ENCODE measurements around the gene PARL.

Gene PARL

DNA sequence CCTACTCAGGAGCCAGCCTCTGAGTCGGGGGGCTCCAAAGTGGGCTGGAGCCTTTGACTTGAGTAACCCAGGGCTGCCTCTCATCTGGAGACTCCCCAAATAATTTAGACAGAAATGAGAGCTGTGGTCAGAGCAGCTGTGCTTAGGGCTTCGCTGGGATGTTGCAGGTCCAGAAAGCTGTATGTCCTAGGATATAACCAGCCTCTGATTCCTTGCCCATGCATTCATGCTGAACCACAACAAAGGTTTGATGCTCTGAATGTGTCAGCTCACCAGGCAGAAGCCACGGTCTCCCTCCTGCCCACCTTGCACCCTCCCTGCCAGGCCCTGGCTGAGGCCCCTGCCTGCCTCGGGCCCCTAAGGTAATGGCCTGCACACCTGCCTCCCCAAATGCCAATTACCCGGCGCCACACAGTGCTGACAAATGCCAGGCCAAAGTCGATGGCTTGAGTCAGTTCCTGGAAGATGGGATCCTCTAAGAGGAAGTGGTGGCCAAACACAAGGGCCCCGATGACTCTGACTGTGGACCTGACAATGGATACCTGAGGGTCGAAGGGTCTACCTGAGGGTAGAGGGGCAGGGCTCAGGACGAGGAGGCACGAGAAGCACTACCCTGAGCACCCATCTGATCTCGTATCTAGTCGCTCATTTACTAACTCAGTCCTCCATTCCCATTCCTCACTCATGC is 21.7 kb upstream of the PARL start:
- TF ChIP-seq SIN3A (IDR thresholded peaks at IDR 0.05; ENCODE audit: borderline replicate concordance, insufficient read depth, low read length) (no peak), POLR2AphosphoS5 (IDR thresholded peaks at IDR 0.05; ENCODE audit: low read depth, low read length) (no peak), TAF1 (IDR thresholded peaks at IDR 0.05; ENCODE audit: borderline replicate concordance, insufficient read depth, low read length) (no peak), FOXP2 (optimal IDR thresholded peaks at IDR 0.05; ENCODE audit: borderline replicate concordance, extremely low read depth, extremely low read length, insufficient read depth) (no peak)
- TF ChIP-seq, protein P1, sequence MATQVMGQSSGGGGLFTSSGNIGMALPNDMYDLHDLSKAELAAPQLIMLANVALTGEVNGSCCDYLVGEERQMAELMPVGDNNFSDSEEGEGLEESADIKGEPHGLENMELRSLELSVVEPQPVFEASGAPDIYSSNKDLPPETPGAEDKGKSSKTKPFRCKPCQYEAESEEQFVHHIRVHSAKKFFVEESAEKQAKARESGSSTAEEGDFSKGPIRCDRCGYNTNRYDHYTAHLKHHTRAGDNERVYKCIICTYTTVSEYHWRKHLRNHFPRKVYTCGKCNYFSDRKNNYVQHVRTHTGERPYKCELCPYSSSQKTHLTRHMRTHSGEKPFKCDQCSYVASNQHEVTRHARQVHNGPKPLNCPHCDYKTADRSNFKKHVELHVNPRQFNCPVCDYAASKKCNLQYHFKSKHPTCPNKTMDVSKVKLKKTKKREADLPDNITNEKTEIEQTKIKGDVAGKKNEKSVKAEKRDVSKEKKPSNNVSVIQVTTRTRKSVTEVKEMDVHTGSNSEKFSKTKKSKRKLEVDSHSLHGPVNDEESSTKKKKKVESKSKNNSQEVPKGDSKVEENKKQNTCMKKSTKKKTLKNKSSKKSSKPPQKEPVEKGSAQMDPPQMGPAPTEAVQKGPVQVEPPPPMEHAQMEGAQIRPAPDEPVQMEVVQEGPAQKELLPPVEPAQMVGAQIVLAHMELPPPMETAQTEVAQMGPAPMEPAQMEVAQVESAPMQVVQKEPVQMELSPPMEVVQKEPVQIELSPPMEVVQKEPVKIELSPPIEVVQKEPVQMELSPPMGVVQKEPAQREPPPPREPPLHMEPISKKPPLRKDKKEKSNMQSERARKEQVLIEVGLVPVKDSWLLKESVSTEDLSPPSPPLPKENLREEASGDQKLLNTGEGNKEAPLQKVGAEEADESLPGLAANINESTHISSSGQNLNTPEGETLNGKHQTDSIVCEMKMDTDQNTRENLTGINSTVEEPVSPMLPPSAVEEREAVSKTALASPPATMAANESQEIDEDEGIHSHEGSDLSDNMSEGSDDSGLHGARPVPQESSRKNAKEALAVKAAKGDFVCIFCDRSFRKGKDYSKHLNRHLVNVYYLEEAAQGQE (IDR thresholded peaks at IDR 0.05; ENCODE audit: insufficient read depth in 1 of 2, low read depth in 2 of 2, low read length in 2 of 2): no peak

DNA sequence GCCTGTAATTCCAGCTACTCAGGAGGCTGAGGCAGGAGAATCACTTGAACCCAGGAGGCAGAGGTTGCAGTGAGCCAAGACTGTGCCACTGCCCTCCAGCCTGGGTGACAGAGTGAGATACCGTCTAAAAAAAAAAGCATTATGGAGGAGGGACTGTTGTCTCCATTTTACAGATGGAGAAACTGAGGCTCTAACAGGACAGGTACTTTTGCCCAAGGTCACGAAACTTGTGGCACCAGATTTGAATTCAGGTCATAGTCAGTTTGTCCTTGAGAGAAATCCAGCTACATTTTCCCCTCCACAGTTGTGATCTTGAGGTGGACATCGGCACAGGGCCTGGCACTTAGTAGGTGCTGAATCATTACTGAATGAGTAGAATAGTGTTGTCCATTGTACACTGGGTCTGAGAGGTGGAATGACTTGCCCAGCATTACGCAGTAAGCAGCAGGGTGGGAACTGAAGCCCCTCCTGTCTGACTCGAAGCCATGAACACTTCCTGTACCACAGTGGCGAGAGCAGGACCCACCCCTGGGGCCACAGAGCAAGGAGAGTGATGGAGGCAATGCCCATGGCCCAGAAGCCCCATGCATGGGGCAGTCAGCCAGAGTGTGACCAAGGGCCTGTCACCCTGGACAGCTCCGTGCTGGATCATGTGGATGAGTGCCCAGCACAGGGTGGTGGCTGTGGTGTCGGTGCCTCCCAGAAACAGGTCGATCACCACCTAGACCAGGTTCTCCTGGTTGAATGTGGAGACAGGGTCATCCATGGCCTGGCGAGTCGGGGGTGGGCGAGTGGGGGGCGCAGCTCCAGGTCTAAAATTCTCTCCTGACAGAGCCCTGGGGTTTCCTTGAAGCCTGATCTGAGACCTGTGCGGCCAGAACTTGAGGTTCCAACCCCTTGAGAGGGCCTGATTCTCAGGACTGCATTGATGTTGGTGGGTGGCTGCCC is 20.4 kb upstream of the PARL start:
- TF ChIP-seq, protein P1 (IDR thresholded peaks at IDR 0.05; ENCODE audit: insufficient read depth in 1 of 2, low read depth in 2 of 2, low read length in 2 of 2): peak; percentile 52 to 84
- TF ChIP-seq TAF1 (IDR thresholded peaks at IDR 0.05; ENCODE audit: borderline replicate concordance, insufficient read depth, low read length) (no peak), POLR2AphosphoS5 (IDR thresholded peaks at IDR 0.05; ENCODE audit: low read depth, low read length) (no peak)

DNA sequence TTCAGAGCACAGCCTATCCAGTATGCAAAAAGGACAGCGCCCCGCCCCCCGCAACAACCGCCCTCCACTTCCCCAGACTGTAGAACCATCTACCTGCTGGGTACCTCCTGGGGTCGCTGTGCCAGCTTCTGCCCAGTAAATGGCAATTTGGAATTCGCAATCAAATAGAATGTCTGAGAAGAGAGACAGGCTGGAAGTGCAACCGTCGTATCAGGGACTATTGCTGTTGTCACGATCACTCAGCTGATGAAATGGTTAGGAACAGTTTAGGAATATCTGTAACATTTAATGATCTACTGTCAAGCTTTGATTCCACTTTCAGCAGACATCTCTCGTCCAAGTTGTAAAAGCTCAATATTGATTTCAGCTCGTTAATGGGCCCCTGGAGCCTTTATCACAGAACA is 13.3 kb upstream of the PARL start:
- TF ChIP-seq TAF1 (IDR thresholded peaks at IDR 0.05; ENCODE audit: borderline replicate concordance, insufficient read depth, low read length) (no peak), SIN3A (IDR thresholded peaks at IDR 0.05; ENCODE audit: borderline replicate concordance, insufficient read depth, low read length) (no peak), FOXP2 (optimal IDR thresholded peaks at IDR 0.05; ENCODE audit: borderline replicate concordance, extremely low read depth, extremely low read length, insufficient read depth) (no peak), POLR2AphosphoS5 (IDR thresholded peaks at IDR 0.05; ENCODE audit: low read depth, low read length) (no peak)
- TF ChIP-seq, protein P1 (IDR thresholded peaks at IDR 0.05; ENCODE audit: insufficient read depth in 1 of 2, low read depth in 2 of 2, low read length in 2 of 2): no peak

DNA sequence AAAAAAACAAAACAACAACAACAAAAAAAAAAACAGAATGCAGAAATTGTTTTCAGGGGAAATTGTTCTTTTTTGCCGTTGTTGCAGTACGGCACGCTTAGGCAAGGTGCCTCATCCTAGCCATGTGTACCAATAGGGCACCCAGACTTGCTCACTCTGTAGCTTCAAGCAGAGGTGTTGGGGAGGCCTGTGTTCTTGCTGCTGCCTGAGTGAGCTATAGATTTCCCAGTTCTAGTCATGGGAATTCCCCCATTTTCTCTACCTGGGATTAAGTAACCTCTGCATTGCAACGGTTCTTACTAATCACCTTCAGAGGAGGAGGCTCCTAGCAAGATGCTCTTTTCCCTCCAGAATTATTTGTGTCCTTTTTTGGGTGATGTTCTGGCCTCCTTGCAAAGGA is 12.9 kb upstream of the PARL start:
- TF ChIP-seq SIN3A (IDR thresholded peaks at IDR 0.05; ENCODE audit: borderline replicate concordance, insufficient read depth, low read length) (no peak), POLR2AphosphoS5 (IDR thresholded peaks at IDR 0.05; ENCODE audit: low read depth, low read length) (no peak), TAF1 (IDR thresholded peaks at IDR 0.05; ENCODE audit: borderline replicate concordance, insufficient read depth, low read length) (no peak), FOXP2 (optimal IDR thresholded peaks at IDR 0.05; ENCODE audit: borderline replicate concordance, extremely low read depth, extremely low read length, insufficient read depth) (no peak)
- TF ChIP-seq, protein P1 (IDR thresholded peaks at IDR 0.05; ENCODE audit: insufficient read depth in 1 of 2, low read depth in 2 of 2, low read length in 2 of 2): no peak
